ENCODE measurements around the gene RTN1. TPM values are rescaled to one million over a fixed set of nuclear protein-coding genes. Genes with fewer than 3 reads are reported as not detected.

The RTN1 gene
- total and polyA plus RNA-seq, 2 experiments from 2014 or later = 4.2 to 4.3 TPM

DNA sequence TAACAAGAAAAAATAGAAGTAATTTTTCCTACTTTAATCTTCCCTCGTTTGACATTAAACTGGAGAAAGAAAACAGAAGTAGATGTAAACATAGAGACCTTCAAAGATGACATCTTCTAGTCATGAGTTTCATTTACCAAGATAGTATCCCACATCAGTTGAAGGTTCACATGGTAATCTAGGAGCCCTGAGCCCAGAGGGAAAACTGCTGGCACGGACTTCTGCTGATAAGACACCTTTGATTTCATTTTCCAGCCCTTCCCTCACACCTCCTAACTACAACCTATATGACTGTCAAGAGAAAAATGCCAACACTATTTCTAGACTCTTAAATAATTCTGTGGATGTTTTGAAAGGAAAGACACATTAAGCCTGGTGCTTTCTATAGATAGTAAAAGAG lies 247.9 kb downstream of the RTN1 start (continued):
- TF ChIP-seq EZH2 (IDR thresholded peaks at IDR 0.05; ENCODE audit: low read depth, unreplicated experiment) = no peak

- no peaks in the 10 kb centered on the region for H3K4me1 Mint-ChIP-seq
- H3K36me3 ChIP-seq (ENCODE audit: insufficient read depth) = no peaks in the 10 kb centered on the region
- no peaks in the 10 kb centered on the region for H3K9me2 ChIP-seq (ENCODE audit: insufficient read depth)
- H2AFZ ChIP-seq = no peak overlapping the region
- peaks cover 3% of the 10 kb centered on the region for H3K27me3 Mint-ChIP-seq (ENCODE audit: insufficient read depth, low read depth, poor library complexity)
- H3K27ac ChIP-seq (ENCODE audit: low read depth) = no peak overlapping the region
- H3K9me3 Mint-ChIP-seq = peaks cover 5% of the 10 kb centered on the region; the same call in 2 of the 3 replicates
- no peaks in the 10 kb centered on the region for H4K20me1 ChIP-seq (replicated peaks; ENCODE audit: insufficient read depth)
- H3K4me2 ChIP-seq = no peak overlapping the region
- H3K4me3 Mint-ChIP-seq = no peak overlapping the region
- no peak overlapping the region for H3K4me3 ChIP-seq
- no peaks in the 10 kb centered on the region for H3F3A ChIP-seq (replicated peaks; ENCODE audit: low read depth)
- DNase-seq (ENCODE audit: low spot score) (no peak), ATAC-seq (no peak)
- no peaks in the 10 kb centered on the region for H3K36me3 Mint-ChIP-seq (ENCODE audit: low read depth)
- H3K27ac Mint-ChIP-seq = no peak overlapping the region
- TF ChIP-seq, protein P1, sequence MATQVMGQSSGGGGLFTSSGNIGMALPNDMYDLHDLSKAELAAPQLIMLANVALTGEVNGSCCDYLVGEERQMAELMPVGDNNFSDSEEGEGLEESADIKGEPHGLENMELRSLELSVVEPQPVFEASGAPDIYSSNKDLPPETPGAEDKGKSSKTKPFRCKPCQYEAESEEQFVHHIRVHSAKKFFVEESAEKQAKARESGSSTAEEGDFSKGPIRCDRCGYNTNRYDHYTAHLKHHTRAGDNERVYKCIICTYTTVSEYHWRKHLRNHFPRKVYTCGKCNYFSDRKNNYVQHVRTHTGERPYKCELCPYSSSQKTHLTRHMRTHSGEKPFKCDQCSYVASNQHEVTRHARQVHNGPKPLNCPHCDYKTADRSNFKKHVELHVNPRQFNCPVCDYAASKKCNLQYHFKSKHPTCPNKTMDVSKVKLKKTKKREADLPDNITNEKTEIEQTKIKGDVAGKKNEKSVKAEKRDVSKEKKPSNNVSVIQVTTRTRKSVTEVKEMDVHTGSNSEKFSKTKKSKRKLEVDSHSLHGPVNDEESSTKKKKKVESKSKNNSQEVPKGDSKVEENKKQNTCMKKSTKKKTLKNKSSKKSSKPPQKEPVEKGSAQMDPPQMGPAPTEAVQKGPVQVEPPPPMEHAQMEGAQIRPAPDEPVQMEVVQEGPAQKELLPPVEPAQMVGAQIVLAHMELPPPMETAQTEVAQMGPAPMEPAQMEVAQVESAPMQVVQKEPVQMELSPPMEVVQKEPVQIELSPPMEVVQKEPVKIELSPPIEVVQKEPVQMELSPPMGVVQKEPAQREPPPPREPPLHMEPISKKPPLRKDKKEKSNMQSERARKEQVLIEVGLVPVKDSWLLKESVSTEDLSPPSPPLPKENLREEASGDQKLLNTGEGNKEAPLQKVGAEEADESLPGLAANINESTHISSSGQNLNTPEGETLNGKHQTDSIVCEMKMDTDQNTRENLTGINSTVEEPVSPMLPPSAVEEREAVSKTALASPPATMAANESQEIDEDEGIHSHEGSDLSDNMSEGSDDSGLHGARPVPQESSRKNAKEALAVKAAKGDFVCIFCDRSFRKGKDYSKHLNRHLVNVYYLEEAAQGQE (IDR thresholded peaks at IDR 0.05; ENCODE audit: unreplicated experiment) = no peak
- TF ChIP-seq POLR2AphosphoS5 (IDR thresholded peaks at IDR 0.05; ENCODE audit: low read depth) (no peak), STAT1 (IDR thresholded peaks at IDR 0.05; ENCODE audit: unreplicated experiment) (no peak), JUNB (IDR thresholded peaks at IDR 0.05; ENCODE audit: unreplicated experiment) (no peak), CTCF (conservative IDR thresholded peaks at IDR 0.05; ENCODE audit: low read depth in 2 of 2) (no peak), NANOG (IDR thresholded peaks at IDR 0.05; ENCODE audit: borderline replicate concordance) (no peak), ZNF331 (CRISPR knock-in tag; IDR thresholded peaks at IDR 0.05; ENCODE audit: low read depth) (no peak), CREB1 (CRISPR knock-in tag; IDR thresholded peaks at IDR 0.05; ENCODE audit: low read depth) (no peak), ZNF114 (CRISPR knock-in tag; IDR thresholded peaks at IDR 0.05) (no peak), ZNF462 (CRISPR knock-in tag; IDR thresholded peaks at IDR 0.05) (no peak), EZH2phosphoT487 (IDR thresholded peaks at IDR 0.05; ENCODE audit: unreplicated experiment) (no peak), EZH2 (IDR thresholded peaks at IDR 0.05; ENCODE audit: low read depth, unreplicated experiment) (no peak)
- TF ChIP-seq, protein P2, sequence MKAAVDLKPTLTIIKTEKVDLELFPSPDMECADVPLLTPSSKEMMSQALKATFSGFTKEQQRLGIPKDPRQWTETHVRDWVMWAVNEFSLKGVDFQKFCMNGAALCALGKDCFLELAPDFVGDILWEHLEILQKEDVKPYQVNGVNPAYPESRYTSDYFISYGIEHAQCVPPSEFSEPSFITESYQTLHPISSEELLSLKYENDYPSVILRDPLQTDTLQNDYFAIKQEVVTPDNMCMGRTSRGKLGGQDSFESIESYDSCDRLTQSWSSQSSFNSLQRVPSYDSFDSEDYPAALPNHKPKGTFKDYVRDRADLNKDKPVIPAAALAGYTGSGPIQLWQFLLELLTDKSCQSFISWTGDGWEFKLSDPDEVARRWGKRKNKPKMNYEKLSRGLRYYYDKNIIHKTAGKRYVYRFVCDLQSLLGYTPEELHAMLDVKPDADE (IDR thresholded peaks at IDR 0.05) = no peak
- no peaks in the 10 kb centered on the region for H3K79me2 ChIP-seq (replicated peaks; ENCODE audit: insufficient read depth)
- H3K4me1 ChIP-seq (ENCODE audit: insufficient read depth) = no peaks in the 10 kb centered on the region
- H3K27me3 ChIP-seq (ENCODE audit: insufficient read depth) = no peaks in the 10 kb centered on the region
Measured at GRCh38 chr14:59619061-59619460, 251.5 kb downstream of the RTN1 start.
